NT2/D1 (cell line): ENCODE results near the gene PPIL6.

ENCODE experiments used
- DNase-seq: peaks from one replicate; pipeline ENCODE4 v3.0.0-alpha.2; 2011; ENCODE audit warnings: low read depth, low spot score
- H3K27me3 ChIP-seq: 2 replicates; pipeline ENCODE4 v1.6.0; 2011; ENCODE audit warnings: mild to moderate bottlenecking; ENCODE audit not compliant: insufficient read length, insufficient read depth
- H3K36me3 ChIP-seq: 2 replicates; pipeline ENCODE4 v1.6.1; 2011; ENCODE audit warnings: mild to moderate bottlenecking, low read length, mixed read lengths; ENCODE audit not compliant: insufficient read depth, insufficient read length
- H3K4me1 ChIP-seq: 2 replicates; pipeline ENCODE4 v1.5.1; 2011; ENCODE audit not compliant: insufficient read depth, insufficient read length
- H3K4me3 ChIP-seq: 2 replicates; pipeline ENCODE4 v1.5.1; 2011; ENCODE audit warnings: low read depth; ENCODE audit not compliant: insufficient read length
- H3K9ac ChIP-seq: 2 replicates; pipeline ENCODE4 v1.6.0; 2011; ENCODE audit warnings: low read depth; ENCODE audit not compliant: insufficient read length
- H3K9me3 ChIP-seq: 2 replicates; pipeline ENCODE4 v1.5.1; 2011; ENCODE audit warnings: mild to moderate bottlenecking, low read length; ENCODE audit not compliant: insufficient read depth
- SUZ12 ChIP-seq: IDR thresholded peaks from 2 replicates; pipeline ENCODE4 v1.6.1; 2011; ENCODE audit not compliant: insufficient read length, insufficient read depth; ENCODE audit errors: extremely low read depth
- YY1 ChIP-seq: IDR thresholded peaks from 2 replicates; pipeline ENCODE4 v1.6.1; 2011; ENCODE audit not compliant: insufficient read length, insufficient read depth
- ZNF274 ChIP-seq: IDR thresholded peaks from 2 replicates; pipeline ENCODE4 v1.6.1; 2011; ENCODE audit warnings: mild to moderate bottlenecking, low read depth, low read length

The PPIL6 gene

GRCh38 chr6:109451376-109451775 is 10.9 kb upstream of the PPIL6 start:
- DNase-seq, result no peak
- Histone ChIP-seq H3K4me3 (no peak overlapping the region), H3K36me3 (peaks cover 67% of the 10 kb centered on the region), H3K4me1 (peaks cover 12% of the 10 kb centered on the region), H3K9me3 (no peaks in the 10 kb centered on the region), H3K27me3 (no peaks in the 10 kb centered on the region), H3K9ac (no peak overlapping the region)
- TF ChIP-seq SUZ12 (no peak), ZNF274 (no peak), YY1 (no peak)

- no peak overlapping the region for H3K4me3 ChIP-seq
- H3K9ac ChIP-seq, result no peak overlapping the region
- no peaks in the 10 kb centered on the region for H3K27me3 ChIP-seq
- peaks cover 12% of the 10 kb centered on the region for H3K4me1 ChIP-seq
- peaks cover 73% of the 10 kb centered on the region for H3K36me3 ChIP-seq
- H3K9me3 ChIP-seq, result no peaks in the 10 kb centered on the region
- TF ChIP-seq ZNF274 (no peak), SUZ12 (no peak), YY1 (no peak)
- no peak for DNase-seq
Observed at GRCh38 chr6:109450801-109451200, 10.4 kb upstream of the PPIL6 start.

- peaks cover 80% of the 10 kb centered on the region for H3K36me3 ChIP-seq
- no peak overlapping the region for H3K9ac ChIP-seq
- no peaks in the 10 kb centered on the region for H3K9me3 ChIP-seq
- no peak for DNase-seq
- H3K4me1 ChIP-seq, result peaks cover 12% of the 10 kb centered on the region
- H3K27me3 ChIP-seq, result no peaks in the 10 kb centered on the region
- H3K4me3 ChIP-seq, result no peak overlapping the region
- TF ChIP-seq SUZ12 (no peak), YY1 (no peak), ZNF274 (no peak)
Observed at GRCh38 chr6:109449795-109450673, 9.6 kb upstream of the PPIL6 start.

GRCh38 chr6:109449064-109449794 is 8.8 kb upstream of the PPIL6 start:
- no peak for TF ChIP-seq YY1
- TF ChIP-seq ZNF274, result no peak
- no peak for TF ChIP-seq SUZ12
- Histone ChIP-seq H3K36me3 (peaks cover 88% of the 10 kb centered on the region), H3K9me3 (no peaks in the 10 kb centered on the region), H3K9ac (no peak overlapping the region), H3K4me3 (no peak overlapping the region), H3K4me1 (peaks cover 7% of the 10 kb centered on the region), H3K27me3 (no peaks in the 10 kb centered on the region)
- no peak for DNase-seq

DNA sequence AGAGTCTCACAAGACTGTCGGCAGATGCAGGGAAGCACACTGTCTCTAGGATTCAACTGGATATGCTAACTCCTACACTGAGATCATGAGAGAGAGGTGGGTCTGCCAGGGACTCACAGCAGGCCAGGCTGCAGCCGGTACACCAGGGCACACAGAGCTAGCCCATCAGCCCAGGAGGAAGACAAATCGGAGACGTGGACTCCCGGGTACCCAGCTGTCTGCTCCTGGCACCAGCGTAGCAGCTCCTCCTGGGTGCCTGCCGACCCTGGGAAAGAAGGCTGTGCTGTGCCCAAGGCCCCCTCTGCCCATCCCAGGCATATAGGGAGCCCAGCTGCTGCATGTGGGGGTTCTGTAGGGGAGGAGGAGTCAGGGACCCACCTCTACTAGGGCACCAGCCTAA is 8.2 kb upstream of the PPIL6 start:
- Histone ChIP-seq H3K9ac (no peak overlapping the region), H3K36me3 (peaks cover 90% of the 10 kb centered on the region), H3K27me3 (no peaks in the 10 kb centered on the region), H3K4me1 (peaks cover 4% of the 10 kb centered on the region), H3K9me3 (no peaks in the 10 kb centered on the region), H3K4me3 (no peak overlapping the region)
- TF ChIP-seq YY1, result no peak
- no peak for TF ChIP-seq SUZ12
- TF ChIP-seq ZNF274, result no peak
- no peak for DNase-seq

DNA sequence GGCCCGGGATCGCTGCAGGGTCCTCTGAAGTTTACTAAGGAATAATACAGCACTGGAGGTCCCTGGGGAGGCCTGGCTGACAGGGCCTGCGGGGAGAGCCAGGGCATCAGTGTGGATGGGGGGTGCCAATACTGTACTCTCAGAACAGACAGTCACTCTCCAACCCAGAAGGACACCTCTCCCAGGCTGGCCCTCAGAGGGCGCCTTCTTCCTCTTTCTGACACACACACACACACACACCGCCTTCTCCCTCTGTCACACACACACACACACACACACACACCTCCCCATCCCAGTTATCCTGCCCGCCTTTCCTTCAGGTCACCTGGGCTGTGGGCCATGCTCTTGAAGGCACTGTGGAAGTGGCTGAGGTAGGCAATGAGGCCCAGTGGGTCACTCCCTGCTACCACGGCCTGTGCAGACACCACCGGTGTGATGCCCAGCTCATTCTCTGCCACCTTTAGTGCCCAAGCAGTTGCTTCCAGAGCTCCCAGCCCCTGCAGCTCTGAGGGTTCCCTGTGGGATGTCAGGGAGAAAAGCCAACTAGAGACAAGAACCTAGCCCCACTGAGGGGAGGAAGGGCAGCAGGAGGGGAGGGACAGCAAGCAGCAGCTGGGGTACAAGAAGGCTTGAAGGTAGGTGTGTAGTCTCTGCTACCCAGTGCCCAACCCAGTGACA is 7.6 kb upstream of the PPIL6 start:
- Histone ChIP-seq H3K4me3 (no peak overlapping the region), H3K27me3 (no peaks in the 10 kb centered on the region), H3K36me3 (peaks cover 89% of the 10 kb centered on the region), H3K9me3 (no peaks in the 10 kb centered on the region), H3K9ac (no peak overlapping the region), H3K4me1 (peaks cover 2% of the 10 kb centered on the region)
- DNase-seq, result no peak
- no peak for TF ChIP-seq SUZ12

GRCh38 chr6:109447087-109447486 is 6.7 kb upstream of the PPIL6 start:
- no peak for DNase-seq
- Histone ChIP-seq H3K36me3 (peaks cover 92% of the 10 kb centered on the region), H3K4me1 (peaks cover 2% of the 10 kb centered on the region), H3K9me3 (no peaks in the 10 kb centered on the region), H3K27me3 (no peaks in the 10 kb centered on the region), H3K9ac (no peak overlapping the region), H3K4me3 (no peak overlapping the region)
- TF ChIP-seq ZNF274, result no peak
- no peak for TF ChIP-seq YY1
- no peak for TF ChIP-seq SUZ12
